HepG2 (cell line): ENCODE results near the gene DDR2. TPM values are rescaled to one million over a fixed set of nuclear protein-coding genes. Genes with fewer than 3 reads are reported as not detected.

Experiments used
- ATAC-seq: fragments of 200-7000 bp; cut with Tn5 transposase; 3 replicates; pipeline ENCODE4 v1.9.1; 2020; ENCODE audit warnings: mild to moderate bottlenecking, moderate library complexity
- BruUV-seq: library from RNA; stranded (reverse); fragments of 400-500 nt; replicated peaks from 2 replicates; lab custom pipeline; 2021; lab: Mats Ljungman, UMichigan
- CTCF ChIA-PET: fragments of 300-600 bp; formaldehyde crosslinking; extraction: SDS; loops from one replicate; lab custom pipeline; 2021; ENCODE audit warnings: low total read pairs, inconsistent platforms, low intra/inter-chr PET ratio; lab: Yijun Ruan, JAX
- POLR2A ChIA-PET: fragments of 350-600 bp; sonication (Branson Sonifier 250); formaldehyde crosslinking; loops from one replicate; lab custom pipeline; 2020; ENCODE audit warnings: antibody characterized with exemption, inconsistent platforms; lab: Yijun Ruan, JAX
- DNase-seq: peaks from one replicate; pipeline ENCODE4 v3.0.0-alpha.2; 2015; ENCODE audit warnings: low spot score
- FAIRE-seq: peaks from 3 replicates; lab custom pipeline; 2011; peaks lifted over from hg19 to GRCh38; lab: Jason Lieb, UNC
- H2AFZ ChIP-seq: one replicate; pipeline ENCODE4 v1.6.1; 2011; ENCODE audit warnings: low read length, inconsistent platforms
- H3K27ac ChIP-seq: fragments of 300-600 bp; 3 replicates; pipeline ENCODE4 v1.8.0; 2011; ENCODE audit warnings: mixed run types, mild to moderate bottlenecking, mixed read lengths, low read length, inconsistent platforms; ENCODE audit not compliant: insufficient read depth; ENCODE audit errors: extremely low read length
- H3K27me3 ChIP-seq, 2 experiments: fragments of 200-600 bp in 1 of 2; 2 replicates in 1 of 2; 3 replicates in 1 of 2; pipeline versions ENCODE4 v1.6.0 to v1.8.0; 2011; ENCODE audit warnings: low read length in 2 of 2, mild to moderate bottlenecking in 2 of 2, moderate library complexity in 2 of 2, inconsistent platforms in 1 of 2; ENCODE audit not compliant: insufficient read depth in 2 of 2, control insufficient read depth in 1 of 2
- H3K36me3 ChIP-seq, 2 experiments: fragments of 200-600 bp in 1 of 2; replicated peaks in 1 of 2; 2 replicates in 1 of 2; 3 replicates in 1 of 2; pipeline versions ENCODE4 v1.5.1 to v1.8.0; 2011; ENCODE audit warnings: low read length in 2 of 2, inconsistent platforms in 1 of 2; ENCODE audit not compliant: insufficient read depth in 2 of 2, control insufficient read depth in 1 of 2
- H3K4me1 ChIP-seq: 2 replicates; pipeline ENCODE4 v1.5.1; 2012; ENCODE audit warnings: low read length, inconsistent platforms; ENCODE audit not compliant: insufficient read depth
- H3K4me2 ChIP-seq: 2 replicates; pipeline ENCODE4 v1.6.0; 2011; ENCODE audit warnings: low read depth, low read length, inconsistent platforms
- H3K4me3 ChIP-seq, 3 experiments: fragments of 200-600 bp in 1 of 3; sonication (generic), shearing (Covaris generic) in 1 of 3; replicated peaks in 1 of 3; 2 replicates each; pipeline ENCODE4 v1.5.1; 2011 to 2016; ENCODE audit warnings: low read length in 3 of 3, inconsistent platforms in 2 of 3, low read depth in 2 of 3, mild to moderate bottlenecking in 2 of 3, control low read depth in 1 of 3, mixed read lengths in 1 of 3; ENCODE audit not compliant: insufficient read depth in 1 of 3
- H3K79me2 ChIP-seq: one replicate; pipeline ENCODE4 v1.6.1; 2011; ENCODE audit warnings: low read length, inconsistent platforms; ENCODE audit not compliant: insufficient read depth
- H3K9ac ChIP-seq: 2 replicates; pipeline ENCODE4 v1.6.0; 2011; ENCODE audit warnings: mild to moderate bottlenecking, low read depth, low read length, inconsistent platforms; ENCODE audit not compliant: insufficient read depth
- H3K9me3 ChIP-seq: 2 replicates; pipeline ENCODE4 v1.5.1; 2012; ENCODE audit warnings: mild to moderate bottlenecking, low read length
- H4K20me1 ChIP-seq: 2 replicates; pipeline ENCODE4 v1.6.0; 2011; ENCODE audit warnings: inconsistent platforms, mild to moderate bottlenecking, low read length, moderate library complexity; ENCODE audit not compliant: insufficient read depth
- CCDC6 ChIP-seq: sonication (generic); formaldehyde crosslinking; IDR thresholded peaks from 2 replicates; pipeline ENCODE4 v1.8.1; 2022; ENCODE audit warnings: mild to moderate bottlenecking, missing genetic modification reagents, moderate library complexity
- HDAC1 ChIP-seq: sonication (generic); formaldehyde crosslinking; IDR thresholded peaks from 2 replicates; pipeline ENCODE4 v1.5.1; 2020; ENCODE audit warnings: mild to moderate bottlenecking, missing genetic modification reagents
- HNF4A ChIP-seq: sonication (generic); formaldehyde crosslinking; IDR thresholded peaks from 2 replicates; pipeline ENCODE4 v1.4.0; 2020; ENCODE audit warnings: missing genetic modification reagents
- TEAD3 ChIP-seq: optimal IDR thresholded peaks from 2 replicates; pipeline ENCODE3; 2016; ENCODE audit warnings: borderline replicate concordance
- U2AF1 ChIP-seq: fragments of 200-400 bp; formaldehyde crosslinking; optimal IDR thresholded peaks from 2 replicates; pipeline ENCODE3; 2017; ENCODE audit warnings: mild to moderate bottlenecking, low read depth, low read length
- ZBTB1 ChIP-seq: sonication (generic); formaldehyde crosslinking; IDR thresholded peaks from 2 replicates; pipeline ENCODE4 v1.4.0; 2020; ENCODE audit warnings: missing genetic modification reagents, borderline replicate concordance
- ZBTB14 ChIP-seq: sonication (generic); formaldehyde crosslinking; IDR thresholded peaks from 2 replicates; pipeline ENCODE4 v1.4.0; 2020; ENCODE audit warnings: missing genetic modification reagents
- ZFAT ChIP-seq: sonication (generic); formaldehyde crosslinking; conservative IDR thresholded peaks from 2 replicates; pipeline ENCODE4 v1.8.1; 2023; ENCODE audit warnings: missing genetic modification reagents, inconsistent platforms
- ZNF430 ChIP-seq: sonication (generic); formaldehyde crosslinking; IDR thresholded peaks from 2 replicates; pipeline ENCODE4 v1.9.0; 2021; ENCODE audit warnings: mild to moderate bottlenecking, missing genetic modification reagents
- ZNF800 ChIP-seq: sonication (generic); formaldehyde crosslinking; IDR thresholded peaks from 2 replicates; pipeline ENCODE4 v1.4.0; 2020; ENCODE audit warnings: missing genetic modification reagents
- ZNF839 ChIP-seq: sonication (generic); formaldehyde crosslinking; IDR thresholded peaks from 2 replicates; pipeline ENCODE4 v1.4.0; 2020; ENCODE audit warnings: missing genetic modification reagents, mild to moderate bottlenecking, borderline replicate concordance
- WGBS: methylation state at CpG from one replicate; pipeline ENCODE4 v1.1.6; 2017; ENCODE audit warnings: low lambda C conversion rate; 5-methylcytosine and 5-hydroxymethylcytosine counted together
- in situ Hi-C: cut with HindIII; loops from 2 replicates; pipeline ENCODE4 v1.10.0; 2017; ENCODE audit warnings: low pct_unique_long_range_greater_than_20kb; ENCODE audit not compliant: extremely low pct_ligation_motif_present
- intact Hi-C: fragments of 100-400 bp; cut with micrococcal nuclease; formaldehyde crosslinking; loops from one replicate; pipeline ENCODE4 v1.10.0; 2022; ENCODE audit not compliant: unreplicated experiment
- polyA plus RNA-seq, 8 experiments: library from polyadenylated mRNA; depleted of rRNA in 3 of 8; stranded (reverse) in 7 of 8; unstranded in 1 of 8; fragments of >200 nt; fragmentation: Illumina TruSeq in 4 of 8; extraction: Trizol in 4 of 8; gene quantifications; 2 replicates each; pipeline versions ENCODE4 v1.2.1 to v1.2.3, GENCODE V29; 2011 to 2016; ENCODE audit warnings: low read depth in 4 of 8, missing spikeins in 1 of 8, mixed read lengths in 1 of 8; ENCODE audit not compliant: insufficient read depth in 1 of 8
- total RNA-seq, 5 experiments: library from RNA; depleted of rRNA; stranded (reverse); fragments of >200 nt; fragmentation: Illumina TruSeq; extraction: Trizol; gene quantifications; 2 replicates each; pipeline ENCODE4 v1.2.3, GENCODE V29; 2016; ENCODE audit warnings: low read depth in 1 of 5
- TF ChIP-seq, protein P1 (sequence below), 2 experiments: sonication (generic) in 1 of 2; formaldehyde crosslinking in 1 of 2; IDR thresholded peaks; 2 replicates each; pipeline versions ENCODE4 v1.6.1 to v1.9.0; 2014 to 2022; ENCODE audit warnings: antibody characterized with exemption in 1 of 2, borderline replicate concordance in 1 of 2, inconsistent platforms in 1 of 2, low read depth in 1 of 2, missing genetic modification reagents in 1 of 2

DDR2 gene
- total and polyA plus RNA-seq, 2 of the 13 experiments (the other 11 are each of a cell fraction or from before 2014, with no cell fraction given): 0.36 to 0.38 TPM

DNA sequence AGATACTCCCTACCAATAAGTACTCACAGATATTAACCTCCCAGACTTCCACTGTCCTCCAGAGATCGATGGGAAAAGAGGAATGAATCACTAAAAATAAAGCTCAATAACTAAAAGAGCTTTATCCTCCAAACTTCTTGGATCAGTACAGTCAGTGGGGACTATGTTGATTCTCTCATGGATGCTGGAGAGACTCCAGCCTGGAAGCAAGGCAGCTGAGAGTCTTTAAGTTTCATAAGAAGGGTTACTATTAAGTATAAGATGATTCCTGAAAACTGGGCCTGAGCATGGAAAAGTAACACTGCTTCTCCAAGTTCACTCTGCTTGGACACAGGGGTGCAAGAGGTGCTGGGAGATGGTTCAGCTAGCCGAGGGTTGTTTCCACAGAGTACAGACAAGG lies 6.2 kb upstream of the DDR2 start:
- DNase-seq: no peak
- FAIRE-seq: no peak

More for the DNA sequence above, 6.2 kb upstream of the DDR2 start:
- intact Hi-C loops (loop anchor here (2.0 kb wide), 1 partner anchor 569 kb away; no protein-coding TSS in a partner anchor), in situ Hi-C loops (loop anchor here (10.0 kb wide), 1 partner anchor 179 kb away; no protein-coding TSS in a partner anchor)
- Histone ChIP-seq H3K4me2 (no peak overlapping the region), H4K20me1 (no peaks in the 10 kb centered on the region), H3K79me2 (no peaks in the 10 kb centered on the region), H3K9me3 (no peaks in the 10 kb centered on the region), H3K27me3 (no peaks in the 10 kb centered on the region), H3K4me3 (no peak overlapping the region), H3K36me3 (no peaks in the 10 kb centered on the region), H3K9ac (no peak overlapping the region), H3K4me1 (no peaks in the 10 kb centered on the region), H2AFZ (no peak overlapping the region), H3K27ac (no peak overlapping the region)
- WGBS: 65% methylated on average over 2 of the region's 2 CpGs
- TF ChIP-seq ZNF839 (CRISPR knock-in tag) (no peak), ZBTB1 (no peak), TEAD3 (CRISPR knock-in tag) (no peak), ZNF430 (CRISPR knock-in tag) (no peak), CCDC6 (CRISPR knock-in tag) (no peak), ZFAT (CRISPR knock-in tag) (no peak), HNF4A (no peak), ZNF800 (CRISPR knock-in tag) (no peak), ZBTB14 (CRISPR knock-in tag) (no peak), U2AF1 (no peak), HDAC1 (CRISPR knock-in tag) (no peak)
- TF ChIP-seq, protein P1, sequence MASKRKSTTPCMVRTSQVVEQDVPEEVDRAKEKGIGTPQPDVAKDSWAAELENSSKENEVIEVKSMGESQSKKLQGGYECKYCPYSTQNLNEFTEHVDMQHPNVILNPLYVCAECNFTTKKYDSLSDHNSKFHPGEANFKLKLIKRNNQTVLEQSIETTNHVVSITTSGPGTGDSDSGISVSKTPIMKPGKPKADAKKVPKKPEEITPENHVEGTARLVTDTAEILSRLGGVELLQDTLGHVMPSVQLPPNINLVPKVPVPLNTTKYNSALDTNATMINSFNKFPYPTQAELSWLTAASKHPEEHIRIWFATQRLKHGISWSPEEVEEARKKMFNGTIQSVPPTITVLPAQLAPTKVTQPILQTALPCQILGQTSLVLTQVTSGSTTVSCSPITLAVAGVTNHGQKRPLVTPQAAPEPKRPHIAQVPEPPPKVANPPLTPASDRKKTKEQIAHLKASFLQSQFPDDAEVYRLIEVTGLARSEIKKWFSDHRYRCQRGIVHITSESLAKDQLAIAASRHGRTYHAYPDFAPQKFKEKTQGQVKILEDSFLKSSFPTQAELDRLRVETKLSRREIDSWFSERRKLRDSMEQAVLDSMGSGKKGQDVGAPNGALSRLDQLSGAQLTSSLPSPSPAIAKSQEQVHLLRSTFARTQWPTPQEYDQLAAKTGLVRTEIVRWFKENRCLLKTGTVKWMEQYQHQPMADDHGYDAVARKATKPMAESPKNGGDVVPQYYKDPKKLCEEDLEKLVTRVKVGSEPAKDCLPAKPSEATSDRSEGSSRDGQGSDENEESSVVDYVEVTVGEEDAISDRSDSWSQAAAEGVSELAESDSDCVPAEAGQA (IDR thresholded peaks at IDR 0.05; ENCODE audit: low read depth): no peak
- TF ChIP-seq, protein P1 (CRISPR knock-in tag; IDR thresholded peaks at IDR 0.05; ENCODE audit: borderline replicate concordance): no peak
- ChIA-PET POLR2A (no interaction called here), CTCF (no interaction called here)
- no TSS peak for BruUV-seq
- ATAC-seq: no peak
